ENCODE data around the gene ABLIM1. TPM values are rescaled to one million over a fixed set of nuclear protein-coding genes. Genes with fewer than 3 reads are reported as not detected.

The ABLIM1 gene
- total RNA-seq, 4 donors from 2014 or later: 83.1 to 145 (median 120) TPM

DNA sequence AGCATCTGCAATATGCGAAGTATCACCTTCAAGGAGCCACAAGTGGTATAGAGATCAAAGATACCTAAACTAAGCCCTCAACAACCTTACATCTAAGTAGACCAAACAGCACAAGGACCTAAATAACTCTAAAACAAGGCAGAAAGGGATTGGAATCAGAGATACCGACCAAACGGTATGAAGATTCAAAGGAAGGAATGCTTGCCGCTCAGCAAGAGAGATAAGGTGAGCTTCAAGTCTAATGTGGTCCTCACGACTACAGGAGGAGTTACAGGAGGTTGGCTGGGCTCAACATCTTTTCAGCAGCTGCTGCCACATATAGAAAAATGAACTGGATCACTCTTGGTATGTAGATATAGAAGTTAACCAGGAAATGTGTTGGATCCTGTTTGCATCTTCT lies 11.6 kb downstream of the ABLIM1 start:
- Histone ChIP-seq H3K27me3 (no peaks in the 10 kb centered on the region), H3K9me3 (no peaks in the 10 kb centered on the region), H3K36me3 (no peaks in the 10 kb centered on the region), H3K27ac (replicated peaks in 1 of 4) (no peak overlapping the region), H3K4me3 (no peak overlapping the region), H3K4me1 (peaks cover 0 to 36% (median 3%) of the 10 kb centered on the region in 4 donors)
- TF ChIP-seq, protein P1, sequence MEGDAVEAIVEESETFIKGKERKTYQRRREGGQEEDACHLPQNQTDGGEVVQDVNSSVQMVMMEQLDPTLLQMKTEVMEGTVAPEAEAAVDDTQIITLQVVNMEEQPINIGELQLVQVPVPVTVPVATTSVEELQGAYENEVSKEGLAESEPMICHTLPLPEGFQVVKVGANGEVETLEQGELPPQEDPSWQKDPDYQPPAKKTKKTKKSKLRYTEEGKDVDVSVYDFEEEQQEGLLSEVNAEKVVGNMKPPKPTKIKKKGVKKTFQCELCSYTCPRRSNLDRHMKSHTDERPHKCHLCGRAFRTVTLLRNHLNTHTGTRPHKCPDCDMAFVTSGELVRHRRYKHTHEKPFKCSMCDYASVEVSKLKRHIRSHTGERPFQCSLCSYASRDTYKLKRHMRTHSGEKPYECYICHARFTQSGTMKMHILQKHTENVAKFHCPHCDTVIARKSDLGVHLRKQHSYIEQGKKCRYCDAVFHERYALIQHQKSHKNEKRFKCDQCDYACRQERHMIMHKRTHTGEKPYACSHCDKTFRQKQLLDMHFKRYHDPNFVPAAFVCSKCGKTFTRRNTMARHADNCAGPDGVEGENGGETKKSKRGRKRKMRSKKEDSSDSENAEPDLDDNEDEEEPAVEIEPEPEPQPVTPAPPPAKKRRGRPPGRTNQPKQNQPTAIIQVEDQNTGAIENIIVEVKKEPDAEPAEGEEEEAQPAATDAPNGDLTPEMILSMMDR (IDR thresholded peaks at IDR 0.05): no peak
- no peak for TF ChIP-seq POLR2AphosphoS5 (IDR thresholded peaks at IDR 0.05)
- no peak for TF ChIP-seq EP300 (IDR thresholded peaks at IDR 0.05)
- TF ChIP-seq POLR2A (IDR thresholded peaks at IDR 0.05; ENCODE audit: low read depth): no peak
- no peak for DNase-seq (ENCODE audit: extremely low spot score)
- 95% methylated on average over 5 of the region's 5 CpGs for WGBS
- intact Hi-C loops (cut with DNase I): no loop called here

DNA sequence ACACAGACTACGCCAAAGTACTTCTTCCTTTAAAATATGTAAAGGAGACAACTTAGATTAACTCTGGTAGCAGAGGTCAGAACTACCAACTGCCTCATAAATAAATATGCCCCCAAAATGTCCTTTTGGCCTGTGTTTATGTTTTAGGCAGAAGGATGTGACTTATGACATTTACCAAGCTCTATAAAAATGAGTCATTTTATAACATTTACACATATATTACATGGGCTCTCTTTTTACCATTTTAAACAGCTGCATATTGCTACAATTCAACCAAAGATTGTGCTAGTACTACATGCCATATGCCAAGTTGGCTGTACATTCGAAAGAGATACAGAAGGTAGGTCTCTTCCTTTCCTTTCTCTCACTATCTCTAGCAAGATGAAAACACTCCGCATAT lies 12.4 kb downstream of the ABLIM1 start:
- H3K9me3 ChIP-seq: no peaks in the 10 kb centered on the region
- intact Hi-C loops (cut with DNase I): no loop called here
- TF ChIP-seq EP300 (IDR thresholded peaks at IDR 0.05) (no peak), POLR2AphosphoS5 (IDR thresholded peaks at IDR 0.05) (no peak), POLR2A (IDR thresholded peaks at IDR 0.05; ENCODE audit: low read depth) (no peak)
- TF ChIP-seq, protein P1 (IDR thresholded peaks at IDR 0.05): no peak
- no peaks in the 10 kb centered on the region for H3K36me3 ChIP-seq
- no peak overlapping the region for H3K4me3 ChIP-seq
- 86% methylated on average over 3 of the region's 3 CpGs for WGBS
- no peaks in the 10 kb centered on the region for H3K27me3 ChIP-seq
- H3K4me1 ChIP-seq: peaks cover 0 to 35% (median 3%) of the 10 kb centered on the region in 4 donors
- H3K27ac ChIP-seq (replicated peaks in 1 of 4): no peak overlapping the region
- no peak for DNase-seq (ENCODE audit: extremely low spot score)

DNA sequence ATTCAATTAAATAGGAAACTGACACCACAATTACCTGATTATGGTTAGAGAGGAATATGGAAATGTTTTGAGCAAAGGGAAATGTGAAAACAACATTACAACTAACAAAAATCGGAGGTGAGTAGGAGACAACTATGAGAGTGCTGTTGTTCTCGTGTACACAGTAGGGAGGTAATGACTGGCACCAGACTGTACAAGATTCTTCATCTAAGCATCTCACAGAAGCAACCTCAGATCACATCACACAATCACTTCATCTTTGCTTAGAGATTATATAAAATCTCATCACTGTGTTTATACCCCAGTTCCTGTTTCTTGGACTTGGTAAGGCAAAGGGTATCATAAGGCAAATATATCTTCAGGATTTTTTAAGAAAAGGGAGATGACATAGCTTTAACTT lies 14.9 kb downstream of the ABLIM1 start:
- H3K27me3 ChIP-seq: no peaks in the 10 kb centered on the region
- H3K36me3 ChIP-seq: no peaks in the 10 kb centered on the region
- TF ChIP-seq EP300 (IDR thresholded peaks at IDR 0.05): no peak
- no peak for TF ChIP-seq POLR2AphosphoS5 (IDR thresholded peaks at IDR 0.05)
- TF ChIP-seq POLR2A (IDR thresholded peaks at IDR 0.05; ENCODE audit: low read depth): no peak
- TF ChIP-seq, protein P1 (IDR thresholded peaks at IDR 0.05): no peak
- intact Hi-C loops (cut with DNase I): no loop called here
- no peak overlapping the region for H3K4me3 ChIP-seq
- H3K27ac ChIP-seq (replicated peaks in 1 of 4): no peak overlapping the region
- no peak for DNase-seq (ENCODE audit: extremely low spot score)
- H3K4me1 ChIP-seq: peaks cover 0 to 38% (median 3%) of the 10 kb centered on the region in 4 donors
- 89% methylated on average over 2 of the region's 2 CpGs for WGBS
- H3K9me3 ChIP-seq: no peaks in the 10 kb centered on the region

DNA sequence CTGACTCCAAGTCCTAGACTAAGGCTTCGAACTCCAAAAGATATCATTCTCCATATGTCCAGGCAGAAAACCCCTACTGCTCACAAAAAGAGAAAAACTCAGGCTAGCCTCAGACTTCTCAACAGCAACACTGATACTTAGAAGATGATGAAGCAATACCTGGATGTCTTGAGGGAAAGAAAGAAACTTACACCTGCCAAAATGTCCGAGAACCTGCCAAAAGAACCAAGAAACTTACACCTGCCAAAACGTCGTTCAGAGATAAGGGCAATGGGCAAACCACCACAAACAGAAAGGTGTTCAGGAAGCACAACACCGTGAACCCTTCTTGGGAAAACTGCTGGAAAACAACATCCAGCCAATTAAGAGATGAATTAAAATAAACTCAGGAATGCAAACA lies 15.3 kb downstream of the ABLIM1 start:
- Histone ChIP-seq H3K4me1 (peaks cover 0 to 42% (median 3%) of the 10 kb centered on the region in 4 donors), H3K4me3 (no peak overlapping the region), H3K9me3 (no peaks in the 10 kb centered on the region), H3K36me3 (no peaks in the 10 kb centered on the region), H3K27me3 (no peaks in the 10 kb centered on the region), H3K27ac (replicated peaks in 1 of 4) (no peak overlapping the region)
- WGBS: 72% methylated on average over 5 of the region's 5 CpGs
- TF ChIP-seq, protein P1 (IDR thresholded peaks at IDR 0.05): no peak
- TF ChIP-seq POLR2A (IDR thresholded peaks at IDR 0.05; ENCODE audit: low read depth): no peak
- no peak for TF ChIP-seq EP300 (IDR thresholded peaks at IDR 0.05)
- no peak for TF ChIP-seq POLR2AphosphoS5 (IDR thresholded peaks at IDR 0.05)
- intact Hi-C loops (cut with DNase I): no loop called here
- DNase-seq (ENCODE audit: extremely low spot score): no peak

Data from esophagus muscularis mucosa (tissue), 4 donors.